CD4-positive, alpha-beta T cell treated with Interleukin-12 subunit alpha and Interleukin-12 subunit beta, for 1 hour (primary cell): Measurements from ENCODE around the gene FAM3C.
"Not testable (repeated sequence)": the region's sequence is repeated elsewhere in the genome, so short reads cannot be mapped to it uniquely, and the experiment has no call there.

Source experiments
- DNase-seq: peaks from one replicate; pipeline ENCODE4 v3.0.0-alpha.2; 2020

The FAM3C gene

GRCh38 chr7:121329191-121330052 is 66.7 kb downstream of the FAM3C start:
- DNase-seq = no peak

- DNase-seq = no peak
Observed at GRCh38 chr7:121328508-121329190, 67.5 kb downstream of the FAM3C start, which contains the start of gene WNT16. Gene WNT16 (plus strand): TSS chr7:121329000. CDS start chr7:121329293, 293 bp downstream.

GRCh38 chr7:121327671-121328070 is 68.4 kb downstream of the FAM3C start:
- no peak for DNase-seq

- no peak for DNase-seq
Observed at GRCh38 chr7:121323515-121324302, 72.4 kb downstream of the FAM3C start.

GRCh38 chr7:121322460-121322859 is 73.6 kb downstream of the FAM3C start:
- no peak for DNase-seq

GRCh38 chr7:121315170-121315569 is 80.9 kb downstream of the FAM3C start:
- not testable (repeated sequence) for DNase-seq

- no peak for DNase-seq
Observed at GRCh38 chr7:121313793-121314676, 82.1 kb downstream of the FAM3C start.

- DNase-seq = no peak
Observed at GRCh38 chr7:121313220-121313792, 82.8 kb downstream of the FAM3C start.

GRCh38 chr7:121307021-121307574 is 89.0 kb downstream of the FAM3C start:
- DNase-seq = no peak

- no peak for DNase-seq
Observed at GRCh38 chr7:121306565-121306964, 89.5 kb downstream of the FAM3C start.

GRCh38 chr7:121305109-121305508 is 91.0 kb downstream of the FAM3C start:
- no peak for DNase-seq

- DNase-seq = no peak
Observed at GRCh38 chr7:121304102-121304658, 91.9 kb downstream of the FAM3C start.

- DNase-seq = no peak
Observed at GRCh38 chr7:121303422-121304101, 92.5 kb downstream of the FAM3C start.

- DNase-seq = no peak
Observed at GRCh38 chr7:121302214-121302745, 93.8 kb downstream of the FAM3C start.

GRCh38 chr7:121301446-121302213 is 94.5 kb downstream of the FAM3C start:
- DNase-seq = no peak

GRCh38 chr7:121300685-121301420 is 95.3 kb downstream of the FAM3C start:
- no peak for DNase-seq
